GM12878 (cell line): Measurements from ENCODE around the gene AIF1L. TPM values are rescaled to one million over a fixed set of nuclear protein-coding genes. Genes with fewer than 3 reads are reported as not detected.
A peak's percentile ranks its signal among the peaks of the same experiment; 100 is the strongest.

Experiments used
- ATAC-seq: fragments of 200-7000 bp; cut with Tn5 transposase; 3 replicates; pipeline ENCODE4 v1.9.1; 2020; ENCODE audit warnings: mild to moderate bottlenecking, moderate library complexity
- BruUV-seq: library from RNA; stranded (reverse); fragments of 400-500 nt; replicated peaks from 2 replicates; lab custom pipeline; 2021; lab: Mats Ljungman, UMichigan
- CTCF ChIA-PET: fragments of 300-600 bp; sonication (Branson Sonifier 250); formaldehyde crosslinking; extraction: SDS; loops from one replicate; lab custom pipeline; 2021; ENCODE audit warnings: inconsistent platforms; lab: Yijun Ruan, JAX
- POLR2A ChIA-PET: fragments of 350-600 bp; formaldehyde crosslinking; extraction: SDS; loops from one replicate; lab custom pipeline; 2021; ENCODE audit warnings: inconsistent platforms; lab: Charles Lee
- RAD21 ChIA-PET: fragments of 300-600 bp; sonication (Branson Sonifier 250); formaldehyde crosslinking; loops from one replicate; lab custom pipeline; 2023; ENCODE audit warnings: antibody characterized with exemption; ENCODE audit not compliant: unreplicated experiment; lab: Charles Lee
- SMC1A ChIA-PET: fragments of 300-600 bp; sonication (Branson Sonifier 250); formaldehyde crosslinking; loops from one replicate; lab custom pipeline; 2023; ENCODE audit not compliant: unreplicated experiment, uncharacterized antibody; lab: Charles Lee
- DNase-seq: peaks from one replicate; pipeline ENCODE4 v3.0.0-alpha.2; 2011; ENCODE audit warnings: low read depth, low spot score
- FAIRE-seq: peaks from 3 replicates; lab custom pipeline; 2011; peaks lifted over from hg19 to GRCh38; lab: Jason Lieb, UNC
- H2AFZ ChIP-seq: 2 replicates; pipeline ENCODE4 v1.6.0; 2011; ENCODE audit warnings: low read depth, low read length, control low read depth; ENCODE audit not compliant: control insufficient read depth
- H3K27ac ChIP-seq: 2 replicates; pipeline ENCODE4 v1.5.1; 2011; ENCODE audit warnings: control low read depth; ENCODE audit not compliant: control insufficient read depth, insufficient read depth
- H3K27me3 ChIP-seq, 2 experiments: replicated peaks in 1 of 2; 2 replicates each; pipeline versions ENCODE4 v1.6.0 to v1.6.1; 2011; ENCODE audit warnings: low read length in 1 of 2; ENCODE audit not compliant: control insufficient read depth in 2 of 2, insufficient read depth in 2 of 2
- H3K36me3 ChIP-seq, 2 experiments: 2 replicates each; pipeline ENCODE4 v1.5.1; 2011; ENCODE audit warnings: low read length in 1 of 2; ENCODE audit not compliant: control insufficient read depth in 2 of 2, insufficient read depth in 2 of 2
- H3K4me1 ChIP-seq: 2 replicates; pipeline ENCODE4 v1.6.1; 2011; ENCODE audit warnings: mild to moderate bottlenecking, low read length, moderate library complexity, mixed read lengths; ENCODE audit not compliant: control insufficient read depth, insufficient read depth
- H3K4me2 ChIP-seq: 2 replicates; pipeline ENCODE4 v1.6.0; 2011; ENCODE audit warnings: control low read depth; ENCODE audit not compliant: control insufficient read depth, insufficient read depth
- H3K4me3 ChIP-seq: fragments of 200-600 bp; sonication (generic); 2 replicates; pipeline ENCODE4 v1.5.1; 2016
- H3K79me2 ChIP-seq: 2 replicates; pipeline ENCODE4 v1.6.0; 2011; ENCODE audit warnings: low read length; ENCODE audit not compliant: control insufficient read depth, insufficient read depth
- H3K9ac ChIP-seq: 2 replicates; pipeline ENCODE4 v1.8.0; 2011; ENCODE audit warnings: low read length, control low read depth, mixed read lengths; ENCODE audit not compliant: control insufficient read depth, insufficient read depth
- H3K9me3 ChIP-seq: replicated peaks from 3 replicates; pipeline ENCODE4 v1.5.1; 2011; ENCODE audit warnings: mild to moderate bottlenecking, low read length; ENCODE audit not compliant: control insufficient read depth, insufficient read depth
- H4K20me1 ChIP-seq: 2 replicates; pipeline ENCODE4 v1.6.0; 2011; ENCODE audit not compliant: control insufficient read depth, insufficient read depth
- ASH2L ChIP-seq: fragments of 300-600, 200-600 bp; sonication (generic); IDR thresholded peaks from 2 replicates; pipeline ENCODE4 v1.6.1; 2017; ENCODE audit warnings: low read depth, mild to moderate bottlenecking, borderline replicate concordance
- BHLHE40 ChIP-seq, 2 experiments: fragments of 450-650 bp in 1 of 2; IDR thresholded peaks; 2 replicates each; pipeline ENCODE4 v1.6.1; 2011 to 2017; ENCODE audit warnings: low read depth in 2 of 2, borderline replicate concordance in 1 of 2, improper control_type of control experiment in 1 of 2, low read length in 1 of 2, mild to moderate bottlenecking in 1 of 2
- CBFB ChIP-seq: IDR thresholded peaks from 2 replicates; pipeline ENCODE4 v1.6.1; 2016; ENCODE audit warnings: antibody characterized with exemption, low read depth
- FOXM1 ChIP-seq: IDR thresholded peaks from 2 replicates; pipeline ENCODE4 v1.6.1; 2012; ENCODE audit warnings: low read depth, mild to moderate bottlenecking, inconsistent platforms, low read length, moderate library complexity
- HDGF ChIP-seq: fragments of 450-650 bp; IDR thresholded peaks from 2 replicates; pipeline ENCODE4 v1.6.1; 2016; ENCODE audit warnings: antibody characterized with exemption
- IRF4 ChIP-seq: IDR thresholded peaks from 2 replicates; pipeline ENCODE4 v1.6.1; 2011; ENCODE audit warnings: low read depth, low read length
- MEF2B ChIP-seq: fragments of 450-650 bp; IDR thresholded peaks from 2 replicates; pipeline ENCODE4 v1.6.1; 2018; ENCODE audit warnings: mild to moderate bottlenecking, moderate library complexity; ENCODE audit not compliant: partially characterized antibody, poor library complexity, severe bottlenecking
- MTA2 ChIP-seq: fragments of 450-650 bp; IDR thresholded peaks from 2 replicates; pipeline ENCODE4 v1.6.1; 2016; ENCODE audit warnings: low read depth, mild to moderate bottlenecking, moderate library complexity
- MTA3 ChIP-seq: IDR thresholded peaks from 2 replicates; pipeline ENCODE4 v1.6.1; 2012; ENCODE audit warnings: low read length, inconsistent platforms, borderline replicate concordance
- MYB ChIP-seq: fragments of 150-350 bp; IDR thresholded peaks from 2 replicates; pipeline ENCODE4 v1.6.1; 2014; ENCODE audit warnings: mild to moderate bottlenecking, low read depth, low read length, borderline replicate concordance
- RCOR1 ChIP-seq: conservative IDR thresholded peaks from 2 replicates; pipeline ENCODE4 v1.6.1; 2012; ENCODE audit warnings: low read depth, low read length, improper control_type of control experiment
- SMC3 ChIP-seq: IDR thresholded peaks from 2 replicates; pipeline ENCODE4 v1.6.1; 2011; ENCODE audit warnings: low read length, improper control_type of control experiment, borderline replicate concordance
- SP1 ChIP-seq: IDR thresholded peaks from one replicate; pipeline ENCODE4 v1.6.1; 2011; ENCODE audit warnings: low read depth, low read length
- SUZ12 ChIP-seq: fragments of 200-600 bp; sonication (generic); IDR thresholded peaks from one replicate; pipeline ENCODE4 v1.6.1; 2018; ENCODE audit warnings: antibody characterized with exemption, mild to moderate bottlenecking; ENCODE audit not compliant: unreplicated experiment
- WGBS: methylation state at CpG from one replicate; pipeline ENCODE4 v1.1.6; 2016; ENCODE audit warnings: low lambda C conversion rate; ENCODE audit not compliant: insufficient replicate concordance, insufficient coverage; ENCODE audit errors: missing lambda C conversion rate; 5-methylcytosine and 5-hydroxymethylcytosine counted together
- in situ Hi-C: fragments of 300-500 bp; cut with MboI; formaldehyde crosslinking; loops from 9 replicates; pipeline ENCODE4 v1.14.3; 2018; ENCODE audit warnings: mixed read lengths
- intact Hi-C: fragments of 100-400 bp; cut with micrococcal nuclease; formaldehyde crosslinking; loops from one replicate; pipeline ENCODE4 v1.14.2; 2022; ENCODE audit not compliant: unreplicated experiment
- polyA plus RNA-seq, 11 experiments: library from polyadenylated mRNA; depleted of rRNA in 4 of 11; unstranded in 6 of 11; stranded (reverse) in 5 of 11; fragments of >200 nt; fragmentation: Nextera tagmentation in 4 of 11; fragmentation: Illumina TruSeq in 1 of 11; extraction: Ambion mirVana in 4 of 11; extraction: Trizol in 1 of 11; gene quantifications; 1 replicate in 1 of 11; 2 replicates in 10 of 11; pipeline versions ENCODE4 v1.2.1 to v1.2.3, GENCODE V29; 2011 to 2016; ENCODE audit warnings: inconsistent platforms in 2 of 11, missing spikeins in 2 of 11, low read depth in 1 of 11
- total RNA-seq, 4 experiments: library from RNA; depleted of rRNA in 3 of 4; stranded (reverse); fragments of >200 nt in 3 of 4; fragmentation: Illumina TruSeq in 1 of 4; extraction: Trizol in 1 of 4; gene quantifications; 2 replicates each; pipeline versions ENCODE4 v1.2.1 to v1.2.3, GENCODE V29; 2013 to 2021
- TF ChIP-seq, protein P1 (sequence below): fragments of 450-650 bp; IDR thresholded peaks from 2 replicates; pipeline ENCODE4 v1.6.1; 2017; ENCODE audit warnings: mild to moderate bottlenecking
- TF ChIP-seq, protein P2 (sequence below): fragments of 450-650 bp; formaldehyde crosslinking; IDR thresholded peaks from 2 replicates; pipeline ENCODE4 v1.5.0; 2022; ENCODE audit warnings: mild to moderate bottlenecking, missing genetic modification characterization
- TF ChIP-seq, protein P3 (sequence below): fragments of 450-650 bp; conservative IDR thresholded peaks from 2 replicates; pipeline ENCODE4 v1.6.1; 2017; ENCODE audit warnings: mild to moderate bottlenecking, moderate library complexity

The AIF1L gene
- total and polyA plus RNA-seq, 10 of the 15 experiments (the other 5 are each of a cell fraction or from before 2014, with no cell fraction given) = 0.07 to 0.15 (median 0.08) TPM; not detected in 7

DNA sequence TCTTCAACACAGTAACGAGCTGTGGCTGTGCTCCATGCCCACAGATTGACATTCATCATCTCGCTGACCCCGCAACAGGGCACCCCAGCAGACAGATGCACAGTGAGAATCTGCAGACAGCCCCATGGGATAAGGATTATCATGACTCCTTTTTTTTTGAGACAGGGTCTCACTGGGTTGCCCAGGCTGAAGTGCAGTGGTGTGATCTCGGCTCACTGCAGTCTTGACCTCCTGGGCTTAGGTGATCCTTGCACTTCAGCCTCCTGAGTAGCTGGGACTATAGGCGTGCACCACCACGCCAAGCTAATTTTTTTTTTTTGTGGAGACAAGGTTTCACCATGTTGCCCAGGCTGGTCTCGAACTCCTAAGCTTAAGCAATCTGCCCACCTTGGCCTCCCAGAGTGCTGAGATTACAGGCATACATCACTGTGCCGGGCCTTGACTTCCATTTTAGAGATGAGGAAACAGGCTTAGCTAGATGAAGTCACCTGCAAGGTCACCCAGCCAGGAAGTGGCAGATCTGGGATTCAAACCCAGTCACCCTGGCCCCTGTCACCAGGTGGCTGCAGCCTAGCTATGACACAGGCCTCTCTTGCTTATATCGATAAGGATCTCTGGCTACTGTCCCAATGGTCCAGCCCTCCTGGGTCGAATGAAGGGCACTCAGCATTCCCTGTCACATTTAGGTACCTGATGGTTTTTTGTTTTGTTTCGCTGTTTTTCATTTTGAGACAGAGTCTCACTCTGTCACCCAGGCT lies 5.1 kb downstream of the AIF1L start:
- Histone ChIP-seq H3K9me3 (no peaks in the 10 kb centered on the region), H3K27me3 (peaks cover 5% of the 10 kb centered on the region in 2 experiments; a peak in 3 of 4 replicates), H4K20me1 (no peaks in the 10 kb centered on the region), H3K9ac (no peak overlapping the region), H3K4me2 (no peak overlapping the region), H3K4me1 (no peaks in the 10 kb centered on the region; the same call in 1 of the 2 replicates), H3K79me2 (no peaks in the 10 kb centered on the region), H3K4me3 (no peak overlapping the region), H3K36me3 (no peaks in the 10 kb centered on the region), H3K27ac (no peak overlapping the region), H2AFZ (no peak overlapping the region)
- peak; percentile 47 for FAIRE-seq
- no TSS peak for BruUV-seq
- DNase-seq = no peak
- WGBS = 63% methylated on average over 11 of the region's 11 CpGs
- no peak for ATAC-seq
- ChIA-PET CTCF (no interaction called here), RAD21 (no interaction called here), SMC1A (no interaction called here), POLR2A (no interaction called here)
- intact Hi-C loops = no loop called here
- in situ Hi-C loops = no loop called here
- TF ChIP-seq ASH2L = no peak
- TF ChIP-seq BHLHE40 (IDR thresholded peaks at IDR 0.05; ENCODE audit: borderline replicate concordance in 1 of 2, low read depth in 2 of 2, low read length in 1 of 2) = no peak
- TF ChIP-seq IRF4 = no peak
- TF ChIP-seq CBFB = no peak
- TF ChIP-seq, protein P1, sequence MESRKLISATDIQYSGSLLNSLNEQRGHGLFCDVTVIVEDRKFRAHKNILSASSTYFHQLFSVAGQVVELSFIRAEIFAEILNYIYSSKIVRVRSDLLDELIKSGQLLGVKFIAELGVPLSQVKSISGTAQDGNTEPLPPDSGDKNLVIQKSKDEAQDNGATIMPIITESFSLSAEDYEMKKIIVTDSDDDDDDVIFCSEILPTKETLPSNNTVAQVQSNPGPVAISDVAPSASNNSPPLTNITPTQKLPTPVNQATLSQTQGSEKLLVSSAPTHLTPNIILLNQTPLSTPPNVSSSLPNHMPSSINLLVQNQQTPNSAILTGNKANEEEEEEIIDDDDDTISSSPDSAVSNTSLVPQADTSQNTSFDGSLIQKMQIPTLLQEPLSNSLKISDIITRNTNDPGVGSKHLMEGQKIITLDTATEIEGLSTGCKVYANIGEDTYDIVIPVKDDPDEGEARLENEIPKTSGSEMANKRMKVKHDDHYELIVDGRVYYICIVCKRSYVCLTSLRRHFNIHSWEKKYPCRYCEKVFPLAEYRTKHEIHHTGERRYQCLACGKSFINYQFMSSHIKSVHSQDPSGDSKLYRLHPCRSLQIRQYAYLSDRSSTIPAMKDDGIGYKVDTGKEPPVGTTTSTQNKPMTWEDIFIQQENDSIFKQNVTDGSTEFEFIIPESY = no peak
- no peak for TF ChIP-seq SUZ12
- TF ChIP-seq MEF2B = no peak
- TF ChIP-seq MTA2 = no peak
- TF ChIP-seq SP1 = no peak
- TF ChIP-seq FOXM1 = no peak
- TF ChIP-seq HDGF = no peak
- TF ChIP-seq, protein P2, sequence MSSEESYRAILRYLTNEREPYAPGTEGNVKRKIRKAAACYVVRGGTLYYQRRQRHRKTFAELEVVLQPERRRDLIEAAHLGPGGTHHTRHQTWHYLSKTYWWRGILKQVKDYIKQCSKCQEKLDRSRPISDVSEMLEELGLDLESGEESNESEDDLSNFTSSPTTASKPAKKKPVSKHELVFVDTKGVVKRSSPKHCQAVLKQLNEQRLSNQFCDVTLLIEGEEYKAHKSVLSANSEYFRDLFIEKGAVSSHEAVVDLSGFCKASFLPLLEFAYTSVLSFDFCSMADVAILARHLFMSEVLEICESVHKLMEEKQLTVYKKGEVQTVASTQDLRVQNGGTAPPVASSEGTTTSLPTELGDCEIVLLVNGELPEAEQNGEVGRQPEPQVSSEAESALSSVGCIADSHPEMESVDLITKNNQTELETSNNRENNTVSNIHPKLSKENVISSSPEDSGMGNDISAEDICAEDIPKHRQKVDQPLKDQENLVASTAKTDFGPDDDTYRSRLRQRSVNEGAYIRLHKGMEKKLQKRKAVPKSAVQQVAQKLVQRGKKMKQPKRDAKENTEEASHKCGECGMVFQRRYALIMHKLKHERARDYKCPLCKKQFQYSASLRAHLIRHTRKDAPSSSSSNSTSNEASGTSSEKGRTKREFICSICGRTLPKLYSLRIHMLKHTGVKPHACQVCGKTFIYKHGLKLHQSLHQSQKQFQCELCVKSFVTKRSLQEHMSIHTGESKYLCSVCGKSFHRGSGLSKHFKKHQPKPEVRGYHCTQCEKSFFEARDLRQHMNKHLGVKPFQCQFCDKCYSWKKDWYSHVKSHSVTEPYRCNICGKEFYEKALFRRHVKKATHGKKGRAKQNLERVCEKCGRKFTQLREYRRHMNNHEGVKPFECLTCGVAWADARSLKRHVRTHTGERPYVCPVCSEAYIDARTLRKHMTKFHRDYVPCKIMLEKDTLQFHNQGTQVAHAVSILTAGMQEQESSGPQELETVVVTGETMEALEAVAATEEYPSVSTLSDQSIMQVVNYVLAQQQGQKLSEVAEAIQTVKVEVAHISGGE = no peak
- TF ChIP-seq RCOR1 = no peak
- TF ChIP-seq MTA3 = no peak
- no peak for TF ChIP-seq SMC3
- TF ChIP-seq, protein P3, sequence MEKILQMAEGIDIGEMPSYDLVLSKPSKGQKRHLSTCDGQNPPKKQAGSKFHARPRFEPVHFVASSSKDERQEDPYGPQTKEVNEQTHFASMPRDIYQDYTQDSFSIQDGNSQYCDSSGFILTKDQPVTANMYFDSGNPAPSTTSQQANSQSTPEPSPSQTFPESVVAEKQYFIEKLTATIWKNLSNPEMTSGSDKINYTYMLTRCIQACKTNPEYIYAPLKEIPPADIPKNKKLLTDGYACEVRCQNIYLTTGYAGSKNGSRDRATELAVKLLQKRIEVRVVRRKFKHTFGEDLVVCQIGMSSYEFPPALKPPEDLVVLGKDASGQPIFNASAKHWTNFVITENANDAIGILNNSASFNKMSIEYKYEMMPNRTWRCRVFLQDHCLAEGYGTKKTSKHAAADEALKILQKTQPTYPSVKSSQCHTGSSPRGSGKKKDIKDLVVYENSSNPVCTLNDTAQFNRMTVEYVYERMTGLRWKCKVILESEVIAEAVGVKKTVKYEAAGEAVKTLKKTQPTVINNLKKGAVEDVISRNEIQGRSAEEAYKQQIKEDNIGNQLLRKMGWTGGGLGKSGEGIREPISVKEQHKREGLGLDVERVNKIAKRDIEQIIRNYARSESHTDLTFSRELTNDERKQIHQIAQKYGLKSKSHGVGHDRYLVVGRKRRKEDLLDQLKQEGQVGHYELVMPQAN = no peak
- TF ChIP-seq MYB = no peak
